Right lobe of liver (tissue), 4 donors: ENCODE measurements around the gene DNAJC5.

ENCODE experiments used
- CTCF ChIP-seq, 4 donors: fragments of 200-600 bp in 3 of 4; fragments of 450-650 bp in 1 of 4; IDR thresholded peaks; one replicate each; pipeline versions ENCODE4 v1.5.1 to v1.8.0; 2016 to 2022; ENCODE audit warnings: antibody characterized with exemption in 4 of 4, mild to moderate bottlenecking in 2 of 4
- POLR2A ChIP-seq: fragments of 450-650 bp; IDR thresholded peaks from one replicate; pipeline ENCODE4 v1.6.1; 2017; ENCODE audit warnings: antibody characterized with exemption, mild to moderate bottlenecking
- donor health status: DM: no; HTN: no; CAD: no.
- donor health status: DM: no; HTN: no; CAD: no.
- donor health status: DM: no; HTN: yes; CAD: no.

GRCh38 chr20:63860325-63861051 lies 34.4 kb upstream of the DNAJC5 start:
- TF ChIP-seq CTCF (IDR thresholded peaks at IDR 0.05) = no peak
- no peak for TF ChIP-seq POLR2A
